GM21526 (cell line): ENCODE results near the gene CHSY3.

Experiments
- ATAC-seq: cut with Tn5 transposase; IDR thresholded peaks from one replicate; pipeline ENCODE4 v1.9.1; 2021; ENCODE audit warnings: moderate library complexity; ENCODE audit not compliant: unreplicated experiment, low FRiP score

CHSY3 gene

GRCh38 chr5:130021000-130021399 is 116.7 kb downstream of the CHSY3 start:
- ATAC-seq: no peak

- ATAC-seq: no peak
These were observed 117.6 kb downstream of the CHSY3 start for GRCh38 chr5:130021876-130022275.

GRCh38 chr5:130023604-130024003 is 119.3 kb downstream of the CHSY3 start:
- ATAC-seq: no peak

- ATAC-seq: no peak
These were observed 119.7 kb downstream of the CHSY3 start for GRCh38 chr5:130024006-130024405.

GRCh38 chr5:130025511-130025910 is 121.2 kb downstream of the CHSY3 start:
- no peak for ATAC-seq

GRCh38 chr5:130032807-130033206 is 128.5 kb downstream of the CHSY3 start:
- ATAC-seq: no peak

- ATAC-seq: no peak
These were observed 130.4 kb downstream of the CHSY3 start for GRCh38 chr5:130034566-130035210.

- ATAC-seq: no peak
These were observed 131.1 kb downstream of the CHSY3 start for GRCh38 chr5:130035388-130035787.

GRCh38 chr5:130037905-130038304 is 133.6 kb downstream of the CHSY3 start:
- no peak for ATAC-seq

- no peak for ATAC-seq
These were observed 139.6 kb downstream of the CHSY3 start for GRCh38 chr5:130043834-130044233.

- ATAC-seq: no peak
These were observed 141.1 kb downstream of the CHSY3 start for GRCh38 chr5:130045334-130045733.

- no peak for ATAC-seq
These were observed 146.3 kb downstream of the CHSY3 start for GRCh38 chr5:130050585-130050984.

- ATAC-seq: no peak
These were observed 148.5 kb downstream of the CHSY3 start for GRCh38 chr5:130052752-130053151.

GRCh38 chr5:130055572-130055971 is 151.3 kb downstream of the CHSY3 start:
- ATAC-seq: no peak

GRCh38 chr5:130061746-130062145 is 157.5 kb downstream of the CHSY3 start:
- ATAC-seq: no peak

- no peak for ATAC-seq
These were observed 159.3 kb downstream of the CHSY3 start for GRCh38 chr5:130063603-130064002.

- ATAC-seq: no peak
These were observed 160.2 kb downstream of the CHSY3 start for GRCh38 chr5:130064484-130064883.

- ATAC-seq: no peak
These were observed 161.4 kb downstream of the CHSY3 start for GRCh38 chr5:130065617-130066016.

- no peak for ATAC-seq
These were observed 162.4 kb downstream of the CHSY3 start for GRCh38 chr5:130066644-130067043.

- no peak for ATAC-seq
These were observed 163.1 kb downstream of the CHSY3 start for GRCh38 chr5:130067364-130067763.

- ATAC-seq: no peak
These were observed 163.8 kb downstream of the CHSY3 start for GRCh38 chr5:130068101-130068500.

- ATAC-seq: no peak
These were observed 164.7 kb downstream of the CHSY3 start for GRCh38 chr5:130068988-130069387.

GRCh38 chr5:130074820-130075219 is 170.6 kb downstream of the CHSY3 start:
- no peak for ATAC-seq
